ENCODE data around the gene EHF.

The EHF gene

DNA sequence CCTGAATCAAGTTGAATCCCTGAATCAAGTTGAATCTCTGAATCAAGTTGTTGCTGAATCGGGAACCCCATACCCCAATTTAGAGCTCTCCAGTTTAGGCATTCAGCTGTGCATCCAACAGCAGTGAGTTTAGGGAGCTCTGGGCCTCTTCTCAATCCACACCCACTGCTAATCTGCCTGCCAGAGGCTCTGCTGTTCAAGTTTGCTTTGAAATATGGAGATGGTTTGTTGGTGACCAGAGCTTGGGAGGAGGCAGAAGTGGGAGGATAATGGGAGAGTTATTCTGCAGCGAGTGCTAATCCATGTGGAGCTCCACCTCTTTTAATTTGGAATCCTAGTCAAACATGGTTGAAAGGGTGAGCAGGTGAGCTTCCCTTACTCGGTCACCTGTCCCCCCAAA is 22.4 kb downstream of the EHF start:
- FAIRE-seq (no peak), DNase-seq (ENCODE audit: low spot score) (no peak)

DNA sequence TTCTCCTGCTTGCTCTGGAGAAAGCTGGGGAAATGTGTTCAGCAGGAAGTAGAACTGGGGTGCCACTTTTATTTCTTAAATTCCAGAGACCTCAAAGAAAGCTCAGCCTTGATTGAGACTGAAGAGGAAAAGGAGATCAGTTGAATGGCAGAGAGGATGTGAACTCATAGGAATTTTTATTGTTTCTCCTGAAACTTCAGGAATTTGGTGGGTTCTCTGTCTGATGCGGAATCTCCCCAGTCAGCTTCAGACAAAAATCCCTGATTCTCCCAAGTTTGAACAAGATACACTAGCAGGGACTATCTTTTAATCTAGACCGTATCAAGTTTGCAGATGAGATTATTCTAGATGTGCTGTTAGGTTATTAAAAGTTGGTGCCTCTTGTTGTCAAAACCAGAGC is 23.0 kb downstream of the EHF start:
- FAIRE-seq = no peak
- no peak for DNase-seq (ENCODE audit: low spot score)

DNA sequence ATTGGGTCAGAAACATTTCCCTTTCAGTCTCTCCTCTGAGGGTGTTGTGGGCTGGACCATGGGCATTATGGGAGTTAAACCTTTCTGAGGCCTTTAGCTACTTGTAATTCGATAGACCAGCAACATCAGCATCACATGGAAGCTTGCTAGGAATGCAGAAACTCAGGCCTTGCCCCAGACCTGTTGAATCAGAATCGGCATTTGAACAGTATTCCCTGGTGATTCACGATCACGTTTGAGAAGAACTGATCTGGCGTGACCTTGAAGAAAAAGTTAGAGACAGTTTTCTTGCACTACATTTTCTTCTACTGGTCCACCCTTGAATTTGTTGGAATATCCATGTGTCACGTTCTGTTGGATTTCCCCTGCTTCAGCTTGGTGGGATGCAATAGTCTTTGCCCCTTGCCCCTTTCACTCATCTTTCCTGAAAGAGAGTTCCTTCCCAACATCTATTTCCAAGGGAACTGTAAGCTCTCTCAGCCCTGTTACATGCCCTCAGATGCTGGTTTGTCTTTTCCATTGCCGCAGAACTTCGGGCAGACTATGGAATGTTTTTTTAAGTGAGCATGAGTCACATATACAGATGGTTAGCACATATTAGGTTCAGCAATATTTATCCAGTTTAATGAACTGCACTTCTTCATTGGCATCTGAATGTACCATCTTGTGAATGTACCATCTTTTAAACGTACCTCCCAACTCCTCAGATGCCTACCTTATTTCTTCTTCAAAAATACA is 23.9 kb downstream of the EHF start:
- FAIRE-seq = no peak

DNA sequence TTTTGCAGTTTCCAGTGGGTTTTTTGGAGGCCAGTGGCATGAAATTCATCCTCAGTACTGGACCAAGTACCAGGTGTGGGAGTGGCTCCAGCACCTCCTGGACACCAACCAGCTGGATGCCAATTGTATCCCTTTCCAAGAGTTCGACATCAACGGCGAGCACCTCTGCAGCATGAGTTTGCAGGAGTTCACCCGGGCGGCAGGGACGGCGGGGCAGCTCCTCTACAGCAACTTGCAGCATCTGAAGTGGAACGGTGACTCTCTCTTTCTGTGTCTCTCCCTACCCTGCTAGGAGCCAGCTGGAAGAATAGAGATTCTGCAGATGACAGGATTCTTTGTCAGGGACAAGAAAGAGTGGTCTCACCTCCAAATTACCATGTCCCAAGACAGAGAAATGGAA is 25.5 kb downstream of the EHF start:
- FAIRE-seq = no peak

More for the DNA sequence above, 23.9 kb downstream of the EHF start:
- DNase-seq (ENCODE audit: low spot score) = peak; percentile 61

DNA sequence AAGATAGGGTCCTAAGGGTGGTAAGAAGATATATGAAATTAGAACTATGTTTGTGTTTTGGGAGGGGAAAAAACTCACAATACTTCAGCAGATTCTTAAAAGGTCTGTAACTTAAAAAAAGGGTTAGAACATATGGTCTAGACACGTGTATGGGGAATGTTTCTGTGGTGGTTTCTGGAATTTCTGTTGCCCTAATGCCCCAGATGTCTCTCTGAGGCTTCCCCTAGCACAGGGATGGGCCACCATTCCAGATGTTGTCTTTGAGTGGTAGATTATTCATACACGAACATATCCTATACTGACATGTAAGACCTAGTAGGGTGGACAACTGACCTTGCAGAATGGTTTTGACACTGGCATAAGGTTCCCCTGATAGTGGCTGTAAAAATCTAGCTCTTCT is 26.2 kb downstream of the EHF start:
- DNase-seq (ENCODE audit: low spot score) (no peak), FAIRE-seq (no peak)

More for the DNA sequence above, 25.5 kb downstream of the EHF start:
- DNase-seq (ENCODE audit: low spot score) = no peak

DNA sequence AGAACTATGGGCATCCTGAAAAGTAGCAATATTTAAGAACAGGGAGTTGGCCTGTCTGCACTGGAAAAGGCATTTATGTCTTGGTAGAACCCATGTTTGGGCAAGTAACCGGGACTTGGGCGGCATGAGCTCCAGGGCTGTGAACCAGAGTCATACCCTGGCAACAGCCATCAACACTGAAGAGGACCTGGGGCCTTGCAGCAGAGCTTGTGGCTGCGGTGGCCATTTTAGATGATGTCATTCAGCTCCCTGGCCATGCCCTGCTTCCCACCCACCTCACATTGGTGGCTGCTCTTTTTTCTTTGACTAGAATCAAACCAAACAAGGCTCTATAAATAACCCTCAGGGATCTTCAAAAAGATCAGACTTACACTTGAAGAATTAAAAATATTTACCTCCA is 26.6 kb downstream of the EHF start:
- FAIRE-seq (no peak), DNase-seq (ENCODE audit: low spot score) (no peak)

DNA sequence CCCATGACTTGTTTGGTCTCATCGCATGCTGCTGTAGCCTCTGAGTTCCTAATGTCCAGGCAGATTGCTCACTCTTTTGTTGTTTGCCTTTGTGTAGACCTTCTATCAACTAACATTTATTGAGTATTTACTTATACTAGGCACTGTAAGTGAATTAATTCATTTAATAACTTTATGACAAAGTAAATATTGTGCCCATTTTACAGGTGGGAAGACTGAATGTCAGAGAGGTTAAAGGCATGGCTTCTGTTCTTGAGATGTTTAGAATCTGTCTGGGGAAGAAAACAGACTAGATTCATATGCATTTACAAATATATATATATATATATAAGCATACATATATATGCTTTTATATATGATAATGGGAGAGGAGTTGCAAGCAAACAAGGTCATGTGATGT is 27.1 kb downstream of the EHF start:
- FAIRE-seq (no peak), DNase-seq (ENCODE audit: low spot score) (no peak)

DNA sequence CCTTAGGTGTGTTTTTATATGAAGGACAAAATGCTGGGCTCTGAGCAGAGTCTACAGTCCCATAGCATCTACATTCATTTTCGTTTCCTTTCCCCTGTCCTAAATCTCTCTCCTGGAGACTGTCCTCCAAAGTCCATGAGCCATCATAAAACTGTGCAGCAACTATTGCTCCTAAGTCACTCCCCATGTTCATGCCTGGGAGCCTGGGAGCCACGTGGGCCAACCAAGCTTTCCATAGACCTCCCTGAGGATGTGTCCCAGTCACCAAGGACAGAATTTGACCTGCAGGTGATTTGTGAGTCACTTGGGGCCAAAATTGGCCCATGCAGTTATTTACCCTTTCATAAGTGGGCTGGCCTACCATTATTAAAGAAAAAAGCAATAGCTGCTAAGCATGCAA is 28.7 kb downstream of the EHF start:
- DNase-seq (ENCODE audit: low spot score) = no peak
- no peak for FAIRE-seq

DNA sequence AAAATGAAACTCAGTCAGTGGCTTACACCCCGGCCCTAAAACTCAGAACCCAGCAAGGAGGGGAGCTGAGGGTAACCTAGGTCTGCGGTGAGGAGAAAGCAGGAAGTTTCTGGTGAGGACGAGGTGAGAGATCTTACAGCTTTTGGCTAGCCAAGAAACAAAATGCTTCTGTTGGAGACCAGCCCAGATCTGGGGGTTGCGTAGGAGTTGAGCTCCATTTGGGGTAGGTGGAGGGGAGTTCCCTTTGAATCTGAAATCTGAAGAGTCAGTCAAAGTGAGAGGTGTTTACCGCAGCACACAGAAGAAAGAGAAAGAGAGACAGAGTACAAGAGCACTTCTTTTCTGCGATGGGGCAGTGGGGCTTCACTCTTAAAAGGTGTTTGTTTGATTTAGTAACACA is 29.6 kb downstream of the EHF start:
- DNase-seq (ENCODE audit: low spot score) = no peak
- no peak for FAIRE-seq

DNA sequence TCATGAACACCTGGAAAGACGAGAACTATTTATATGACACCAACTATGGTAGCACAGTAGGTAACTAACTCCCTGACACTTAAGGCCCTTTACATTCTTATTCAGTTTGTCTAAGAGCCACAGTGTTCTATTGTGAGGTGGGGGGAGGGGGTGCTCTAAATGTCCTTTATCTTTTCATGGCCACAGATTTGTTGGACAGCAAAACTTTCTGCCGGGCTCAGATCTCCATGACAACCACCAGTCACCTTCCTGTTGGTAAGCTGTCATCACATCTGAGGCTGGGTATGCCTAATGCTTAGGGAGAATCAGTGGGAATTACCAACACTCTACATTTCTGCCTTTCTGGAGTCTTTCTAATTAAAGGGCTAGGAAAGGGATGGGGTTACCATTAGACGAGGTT is 30.7 kb downstream of the EHF start:
- no peak for FAIRE-seq
- no peak for DNase-seq (ENCODE audit: low spot score)

DNA sequence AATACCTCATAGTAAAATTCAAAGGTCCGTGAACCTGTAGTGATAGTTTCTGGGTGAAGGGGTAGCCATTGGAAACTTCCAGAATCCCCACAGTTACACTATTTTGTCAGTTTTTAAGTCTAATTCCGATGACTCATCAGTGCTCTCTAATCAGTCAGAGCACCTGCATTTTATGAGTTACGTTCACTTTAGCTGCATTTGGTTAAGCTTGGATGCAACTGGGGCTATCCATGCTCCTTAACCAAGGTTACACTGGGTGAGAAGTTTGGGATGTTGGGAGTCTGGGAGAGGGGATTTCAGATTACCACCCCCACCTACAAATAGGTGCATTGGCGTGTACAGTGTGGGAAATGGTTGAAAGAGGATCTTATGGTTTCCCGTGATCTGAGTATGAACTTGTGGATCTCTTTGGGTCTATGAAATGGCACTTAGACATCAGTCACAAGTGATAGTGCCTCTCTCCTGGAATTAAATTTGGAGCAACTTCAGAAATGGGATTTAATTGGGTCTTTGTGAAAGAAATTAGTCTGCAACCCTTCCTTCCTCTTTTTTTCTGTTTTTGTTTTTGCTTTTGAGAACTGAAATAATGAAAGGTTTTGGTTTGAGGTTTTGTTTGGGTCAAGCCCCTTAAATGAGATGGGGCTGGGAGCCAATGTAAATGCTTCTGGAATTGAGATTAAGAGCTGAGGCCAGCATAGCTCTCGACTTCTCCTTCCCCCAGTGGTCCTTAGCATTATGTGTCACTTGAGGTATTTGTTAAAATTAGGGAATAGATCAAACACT is 31.5 kb downstream of the EHF start:
- FAIRE-seq (no peak), DNase-seq (ENCODE audit: low spot score) (no peak)

DNA sequence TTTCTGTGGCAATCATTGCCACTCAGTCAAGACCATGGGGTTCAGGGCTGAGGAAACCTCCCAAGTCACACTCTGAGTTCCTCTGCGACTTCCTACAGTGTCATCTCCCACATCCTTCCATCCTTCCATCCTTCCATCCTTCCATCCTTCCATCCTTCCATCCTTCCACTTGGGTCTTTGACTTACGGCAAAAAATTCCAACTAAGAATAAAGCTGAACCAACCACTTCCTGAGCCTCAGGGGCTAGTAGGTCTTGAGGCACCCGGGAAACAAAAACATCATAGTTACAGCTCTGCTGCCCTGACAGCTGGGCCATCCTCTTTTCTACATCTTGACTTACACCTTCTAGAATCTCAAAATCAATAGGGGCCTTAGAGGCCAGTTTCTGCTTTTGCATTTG is 32.1 kb downstream of the EHF start:
- no peak for DNase-seq (ENCODE audit: low spot score)
- FAIRE-seq = no peak

DNA sequence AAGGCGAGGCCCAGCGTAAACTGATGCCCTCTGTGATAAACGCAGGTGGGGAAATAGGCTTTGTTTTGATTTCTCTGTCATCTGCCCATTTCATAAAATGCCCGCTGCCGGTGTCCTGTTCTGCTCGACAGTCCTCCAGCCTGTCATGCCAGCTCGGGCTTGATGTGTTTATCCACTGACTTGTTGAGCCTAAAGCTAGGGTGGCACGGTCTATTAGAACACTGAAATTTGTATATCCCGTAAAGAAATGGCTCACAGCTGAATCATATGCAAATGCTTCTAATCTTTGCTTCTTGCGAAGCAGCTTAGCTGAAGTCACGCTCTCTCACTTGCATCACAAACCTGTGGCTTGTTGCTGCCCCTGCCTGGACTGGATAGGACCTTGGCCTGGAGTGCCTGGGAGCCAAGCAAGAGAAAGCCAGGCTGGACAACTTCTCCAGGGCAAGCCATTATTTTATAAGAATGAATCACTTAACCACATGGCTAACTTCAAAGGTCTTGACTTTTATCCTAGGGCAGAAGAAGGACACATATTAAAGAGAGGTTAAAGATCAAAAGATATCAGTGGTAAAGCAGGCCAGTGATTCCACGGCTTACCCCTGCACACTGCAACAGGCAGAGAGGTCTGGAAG is 33.1 kb downstream of the EHF start:
- FAIRE-seq (no peak), DNase-seq (ENCODE audit: low spot score) (peak; percentile 56)

DNA sequence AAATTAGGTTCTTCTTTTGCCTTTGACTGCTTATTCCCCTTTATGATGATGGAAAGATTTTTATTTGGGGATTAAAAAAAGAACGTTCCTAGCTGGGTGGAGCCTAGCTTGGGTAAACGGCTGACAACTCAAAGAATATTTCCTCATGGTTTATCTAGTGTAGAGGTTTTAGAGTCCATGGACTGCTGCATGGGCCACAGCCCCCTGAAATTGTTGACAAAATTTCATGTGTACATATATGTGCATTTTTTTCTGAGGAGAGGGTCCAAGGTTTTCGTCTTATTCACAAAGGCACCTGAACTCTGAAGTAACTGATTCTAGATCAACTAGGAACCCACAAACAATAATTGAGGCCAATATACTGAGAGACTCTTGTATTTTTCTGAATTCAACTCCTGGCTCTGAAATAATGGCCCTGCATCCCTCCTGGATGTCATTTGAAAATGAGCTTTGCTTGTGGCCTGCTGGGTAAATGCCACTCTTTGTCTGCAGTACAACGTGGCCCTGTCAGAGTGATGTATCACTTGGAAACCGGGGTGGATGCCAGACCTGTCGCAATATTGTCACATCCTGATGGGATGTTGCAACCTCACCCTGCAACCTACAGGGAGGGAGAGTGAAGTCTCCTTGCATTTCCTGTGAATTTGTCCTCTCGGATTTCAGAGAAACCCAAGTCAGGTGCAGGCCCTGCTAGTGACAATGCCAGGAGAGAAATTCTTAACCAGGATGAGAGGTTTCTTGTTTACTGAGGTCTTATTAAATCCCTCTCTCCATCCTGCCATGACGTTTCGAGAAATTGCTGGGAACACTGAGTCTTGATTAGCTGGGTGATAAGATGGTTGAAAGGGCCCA is 33.8 kb downstream of the EHF start:
- FAIRE-seq (no peak), DNase-seq (ENCODE audit: low spot score) (peak; percentile 51)

DNA sequence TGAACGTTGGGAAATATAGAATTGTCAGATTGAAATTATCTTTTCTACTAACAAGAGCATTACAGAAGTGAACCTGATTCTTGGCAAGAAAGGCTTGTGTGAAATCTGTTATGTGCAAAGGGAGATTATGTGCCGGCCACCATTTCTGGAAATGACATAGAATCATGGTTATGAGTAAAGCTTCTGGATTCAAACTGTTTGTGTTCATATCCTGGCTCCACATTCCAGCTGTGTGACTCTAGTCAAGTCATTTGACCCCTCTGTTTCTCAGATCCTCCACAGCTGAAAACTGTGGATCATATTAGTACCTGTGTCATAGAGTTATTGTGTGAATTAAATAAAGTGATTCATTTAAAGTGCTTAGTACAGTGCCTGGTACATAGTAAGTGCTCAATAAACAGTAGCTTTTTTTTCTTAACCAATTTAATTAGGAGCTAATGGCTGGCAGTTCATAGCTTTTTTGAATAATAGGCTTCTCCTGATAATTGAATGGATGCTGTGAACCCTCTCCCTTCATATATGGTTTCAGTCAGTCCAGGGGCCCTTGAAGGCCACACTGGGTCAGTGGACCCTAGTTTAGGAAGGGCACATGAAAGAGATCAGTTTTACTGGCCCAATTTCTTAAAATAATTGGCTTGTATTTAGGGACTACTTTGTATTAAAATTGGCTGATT is 34.6 kb downstream of the EHF start:
- no peak for DNase-seq (ENCODE audit: low spot score)
- FAIRE-seq = no peak

DNA sequence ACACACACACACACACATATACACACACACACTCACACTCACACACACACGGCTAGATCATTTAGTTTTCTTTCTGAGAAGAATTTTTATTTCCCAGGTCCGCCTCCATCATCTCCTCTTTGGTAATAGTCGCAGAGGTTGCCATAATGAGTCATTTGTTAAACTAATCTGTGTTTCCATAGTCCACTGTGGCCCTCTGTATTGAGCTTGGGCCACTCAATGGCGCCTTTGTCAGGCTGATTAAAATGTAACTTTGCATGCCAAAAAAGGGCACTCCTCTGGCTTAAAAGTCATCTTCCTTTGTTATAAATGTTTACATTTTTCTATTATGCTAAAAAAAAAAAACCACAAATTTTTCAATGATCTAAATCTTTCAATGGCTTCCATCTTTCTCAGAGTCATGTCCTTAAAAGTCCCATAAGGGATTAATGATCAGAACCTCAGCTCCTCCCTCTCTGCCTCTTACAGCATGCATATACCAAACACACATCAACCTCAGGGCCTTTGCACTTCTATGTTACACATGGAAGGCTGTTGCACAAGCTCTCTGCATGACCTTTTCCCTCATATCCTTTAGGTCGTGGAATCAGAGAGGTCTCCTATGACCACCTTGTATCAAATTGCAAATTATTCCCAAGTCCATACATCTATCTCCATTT is 35.3 kb downstream of the EHF start:
- DNase-seq (ENCODE audit: low spot score) (no peak), FAIRE-seq (no peak)

DNA sequence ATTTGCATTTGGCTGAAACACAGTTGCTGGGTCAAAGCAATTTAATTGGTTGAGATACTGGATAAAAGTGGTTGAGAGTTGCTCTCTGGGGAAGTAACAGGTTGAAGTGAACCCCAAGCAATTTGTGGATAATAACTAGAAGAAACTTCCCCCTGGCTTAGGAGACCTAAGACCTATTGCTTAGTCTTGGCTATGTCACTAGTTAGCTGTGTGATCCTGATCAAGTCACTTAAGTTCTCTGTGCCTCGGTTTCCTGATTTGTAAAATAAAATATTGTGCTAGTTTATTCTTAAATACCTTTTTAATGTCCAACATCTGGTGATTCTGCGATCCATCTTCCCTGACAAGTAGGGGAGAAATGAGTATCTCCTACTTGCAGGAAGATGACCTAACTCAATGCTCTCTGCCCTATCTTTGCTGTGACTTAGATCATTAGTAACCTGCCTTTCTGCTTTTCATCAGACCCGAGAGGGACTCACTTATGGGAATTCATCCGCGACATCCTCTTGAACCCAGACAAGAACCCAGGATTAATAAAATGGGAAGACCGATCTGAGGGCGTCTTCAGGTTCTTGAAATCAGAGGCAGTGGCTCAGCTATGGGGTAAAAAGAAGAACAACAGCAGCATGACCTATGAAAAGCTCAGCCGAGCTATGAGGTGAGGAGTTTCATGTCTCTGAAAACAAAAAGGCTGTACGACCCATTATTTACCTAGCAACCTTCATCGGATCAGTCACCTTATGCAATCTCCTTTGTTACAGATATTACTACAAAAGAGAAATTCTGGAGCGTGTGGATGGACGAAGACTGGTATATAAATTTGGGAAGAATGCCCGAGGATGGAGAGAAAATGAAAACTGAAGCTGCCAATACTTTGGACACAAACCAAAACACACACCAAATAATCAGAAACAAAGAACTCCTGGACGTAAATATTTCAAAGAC is 37.5 kb downstream of the EHF start:
- no peak for FAIRE-seq
- DNase-seq (ENCODE audit: low spot score) = no peak

DNA sequence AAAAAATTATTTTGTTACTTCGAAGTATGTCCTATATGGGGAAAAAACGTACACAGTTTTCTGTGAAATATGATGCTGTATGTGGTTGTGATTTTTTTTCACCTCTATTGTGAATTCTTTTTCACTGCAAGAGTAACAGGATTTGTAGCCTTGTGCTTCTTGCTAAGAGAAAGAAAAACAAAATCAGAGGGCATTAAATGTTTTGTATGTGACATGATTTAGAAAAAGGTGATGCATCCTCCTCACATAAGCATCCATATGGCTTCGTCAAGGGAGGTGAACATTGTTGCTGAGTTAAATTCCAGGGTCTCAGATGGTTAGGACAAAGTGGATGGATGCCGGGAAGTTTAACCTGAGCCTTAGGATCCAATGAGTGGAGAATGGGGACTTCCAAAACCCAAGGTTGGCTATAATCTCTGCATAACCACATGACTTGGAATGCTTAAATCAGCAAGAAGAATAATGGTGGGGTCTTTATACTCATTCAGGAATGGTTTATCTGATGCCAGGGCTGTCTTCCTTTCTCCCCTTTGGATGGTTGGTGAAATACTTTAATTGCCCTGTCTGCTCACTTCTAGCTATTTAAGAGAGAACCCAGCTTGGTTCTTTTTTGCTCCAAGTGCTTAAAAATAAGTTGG is 38.3 kb downstream of the EHF start:
- no peak for FAIRE-seq
- DNase-seq (ENCODE audit: low spot score) = no peak
